Measurements from ENCODE around the gene PALLD. TPM values are rescaled to one million over a fixed set of nuclear protein-coding genes. Genes with fewer than 3 reads are reported as not detected.

The PALLD gene
- total RNA-seq, 1 experiment from 2014 or later, result 6.5 TPM

GRCh38 chr4:168868802-168869201 lies 371.9 kb downstream of the PALLD start:
- ATAC-seq, result no peak
- Histone ChIP-seq H3K4me3 (ENCODE audit: low read depth in 2 of 2, low read length in 2 of 2) (no peak overlapping the region), H3K27me3 (ENCODE audit: control insufficient read depth, insufficient read depth, low read length) (no peaks in the 10 kb centered on the region), H3K36me3 (ENCODE audit: control insufficient read depth, insufficient read depth, low read length) (no peaks in the 10 kb centered on the region), H3K27ac (ENCODE audit: low read length) (no peak overlapping the region), H3K4me1 (ENCODE audit: control insufficient read depth, insufficient read depth, low read length) (no peaks in the 10 kb centered on the region), H3K9me3 (ENCODE audit: control insufficient read depth, insufficient read depth, low read depth, low read length) (no peaks in the 10 kb centered on the region)
- BruUV-seq (replicated peaks), result no TSS peak
- CTCF ChIA-PET, result no interaction called here
- TF ChIP-seq TCF7L2 (IDR thresholded peaks at IDR 0.05; ENCODE audit: low read depth, low read length) (no peak), SIN3A (IDR thresholded peaks at IDR 0.05; ENCODE audit: borderline replicate concordance, insufficient read depth, low read depth, low read length) (no peak), POLR2AphosphoS5 (IDR thresholded peaks at IDR 0.05; ENCODE audit: low read depth, low read length) (no peak), REST (IDR thresholded peaks at IDR 0.05; ENCODE audit: insufficient read depth in 1 of 2, low read depth in 2 of 2, low read length in 1 of 2) (no peak)
- TF ChIP-seq, protein P1, sequence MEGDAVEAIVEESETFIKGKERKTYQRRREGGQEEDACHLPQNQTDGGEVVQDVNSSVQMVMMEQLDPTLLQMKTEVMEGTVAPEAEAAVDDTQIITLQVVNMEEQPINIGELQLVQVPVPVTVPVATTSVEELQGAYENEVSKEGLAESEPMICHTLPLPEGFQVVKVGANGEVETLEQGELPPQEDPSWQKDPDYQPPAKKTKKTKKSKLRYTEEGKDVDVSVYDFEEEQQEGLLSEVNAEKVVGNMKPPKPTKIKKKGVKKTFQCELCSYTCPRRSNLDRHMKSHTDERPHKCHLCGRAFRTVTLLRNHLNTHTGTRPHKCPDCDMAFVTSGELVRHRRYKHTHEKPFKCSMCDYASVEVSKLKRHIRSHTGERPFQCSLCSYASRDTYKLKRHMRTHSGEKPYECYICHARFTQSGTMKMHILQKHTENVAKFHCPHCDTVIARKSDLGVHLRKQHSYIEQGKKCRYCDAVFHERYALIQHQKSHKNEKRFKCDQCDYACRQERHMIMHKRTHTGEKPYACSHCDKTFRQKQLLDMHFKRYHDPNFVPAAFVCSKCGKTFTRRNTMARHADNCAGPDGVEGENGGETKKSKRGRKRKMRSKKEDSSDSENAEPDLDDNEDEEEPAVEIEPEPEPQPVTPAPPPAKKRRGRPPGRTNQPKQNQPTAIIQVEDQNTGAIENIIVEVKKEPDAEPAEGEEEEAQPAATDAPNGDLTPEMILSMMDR (IDR thresholded peaks at IDR 0.05), result no peak
- POLR2A ChIA-PET, result no interaction called here
- in situ Hi-C loops (cut with HindIII; ENCODE audit: low pct_unique_long_range_greater_than_20kb, low sequenced_read_pairs), result no loop called here
- DNase-seq (ENCODE audit: low read depth, low spot score), result no peak
- intact Hi-C loops (cut with micrococcal nuclease; ENCODE audit: unreplicated experiment), result no loop called here

DNA sequence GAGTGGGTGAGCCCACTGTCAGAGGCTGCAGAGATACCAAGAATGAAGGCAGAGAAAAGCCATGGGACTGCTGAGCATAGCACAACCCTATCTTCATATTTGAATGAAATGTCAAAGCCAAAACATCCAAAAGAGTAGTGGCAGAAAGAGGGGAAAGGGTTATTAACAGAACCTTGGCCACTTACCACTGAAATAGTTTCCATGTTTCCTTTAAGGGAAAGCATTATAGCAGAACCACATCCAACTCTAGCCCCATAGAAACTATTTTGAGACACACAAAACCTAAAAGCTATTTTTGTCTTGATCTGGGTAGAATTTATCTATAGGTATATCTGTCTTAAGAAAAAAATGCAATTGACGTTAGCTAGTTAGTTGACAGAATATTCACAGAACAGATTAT lies 373.2 kb downstream of the PALLD start:
- Histone ChIP-seq H3K9me3 (ENCODE audit: control insufficient read depth, insufficient read depth, low read depth, low read length) (no peaks in the 10 kb centered on the region), H3K27ac (ENCODE audit: low read length) (no peak overlapping the region), H3K27me3 (ENCODE audit: control insufficient read depth, insufficient read depth, low read length) (no peaks in the 10 kb centered on the region), H3K36me3 (ENCODE audit: control insufficient read depth, insufficient read depth, low read length) (no peaks in the 10 kb centered on the region), H3K4me3 (ENCODE audit: low read depth in 2 of 2, low read length in 2 of 2) (no peak overlapping the region), H3K4me1 (ENCODE audit: control insufficient read depth, insufficient read depth, low read length) (no peaks in the 10 kb centered on the region)
- TF ChIP-seq POLR2AphosphoS5 (IDR thresholded peaks at IDR 0.05; ENCODE audit: low read depth, low read length) (no peak), TCF7L2 (IDR thresholded peaks at IDR 0.05; ENCODE audit: low read depth, low read length) (no peak), SIN3A (IDR thresholded peaks at IDR 0.05; ENCODE audit: borderline replicate concordance, insufficient read depth, low read depth, low read length) (no peak), REST (IDR thresholded peaks at IDR 0.05; ENCODE audit: insufficient read depth in 1 of 2, low read depth in 2 of 2, low read length in 1 of 2) (no peak)
- TF ChIP-seq, protein P1 (IDR thresholded peaks at IDR 0.05), result no peak
- ATAC-seq, result no peak
- no TSS peak for BruUV-seq (replicated peaks)
- intact Hi-C loops (cut with micrococcal nuclease; ENCODE audit: unreplicated experiment), result no loop called here
- ChIA-PET POLR2A (no interaction called here), CTCF (no interaction called here)
- in situ Hi-C loops (cut with HindIII; ENCODE audit: low pct_unique_long_range_greater_than_20kb, low sequenced_read_pairs), result no loop called here
- DNase-seq (ENCODE audit: low read depth, low spot score), result no peak

Data from Panc1 (cell line).